Activated B cell treated with CpG ODN at 0.5 μM for 24 hours (primary cell): ENCODE measurements around the gene ATRN. TPM values are rescaled to one million over a fixed set of nuclear protein-coding genes. Genes with fewer than 3 reads are reported as not detected.
"Not testable (repeated sequence)": the region's sequence is repeated elsewhere in the genome, so short reads cannot be mapped to it uniquely, and the experiment has no call there.

ENCODE experiments used
- ATAC-seq: fragments of 200-7000 bp; cut with Tn5 transposase; one replicate; pipeline ENCODE4 v1.10.0; 2021; ENCODE audit warnings: low read depth, mild to moderate bottlenecking, moderate library complexity
- CTCF ChIA-PET: fragments of 350-600 bp; sonication (Branson Sonifier 250); formaldehyde crosslinking; loops from one replicate; lab custom pipeline; 2021; ENCODE audit warnings: antibody characterized with exemption; lab: Charles Lee
- POLR2A ChIA-PET: fragments of 350-600 bp; sonication (Branson Sonifier 250); formaldehyde crosslinking; loops from one replicate; lab custom pipeline; 2021; ENCODE audit warnings: antibody characterized with exemption; lab: Charles Lee
- DNase-seq: peaks from one replicate; pipeline ENCODE4 v3.0.0; 2022
- H3K27ac Mint-ChIP-seq: one replicate; pipeline ENCODE4 v1.8.0; 2020; ENCODE audit warnings: mixed read lengths
- H3K27me3 Mint-ChIP-seq: one replicate; pipeline ENCODE4 v1.8.0; 2021; ENCODE audit warnings: mixed read lengths
- H3K36me3 Mint-ChIP-seq: one replicate; pipeline ENCODE4 v1.8.0; 2021; ENCODE audit warnings: low read depth, mixed read lengths
- H3K4me1 Mint-ChIP-seq: one replicate; pipeline ENCODE4 v1.8.0; 2021; ENCODE audit warnings: mixed read lengths
- H3K4me3 Mint-ChIP-seq: one replicate; pipeline ENCODE4 v1.8.0; 2020; ENCODE audit warnings: mild to moderate bottlenecking, mixed read lengths
- H3K9me3 Mint-ChIP-seq: one replicate; pipeline ENCODE4 v1.8.0; 2020; ENCODE audit warnings: mixed read lengths
- CTCF ChIP-seq: fragments of 200-600 bp; IDR thresholded peaks from one replicate; pipeline ENCODE4 v1.8.0; 2022; ENCODE audit warnings: antibody characterized with exemption, mild to moderate bottlenecking
- intact Hi-C: fragments of 100-400 bp; cut with micrococcal nuclease; formaldehyde crosslinking; loops from one replicate; pipeline ENCODE4 v1.15.1; 2024
- total RNA-seq: library from RNA; stranded (reverse); gene quantifications from 2 replicates; pipeline ENCODE4 v1.2.3, GENCODE V29; 2022

The ATRN gene
- total RNA-seq, 1 donor from 2014 or later: 13.0 TPM

DNA sequence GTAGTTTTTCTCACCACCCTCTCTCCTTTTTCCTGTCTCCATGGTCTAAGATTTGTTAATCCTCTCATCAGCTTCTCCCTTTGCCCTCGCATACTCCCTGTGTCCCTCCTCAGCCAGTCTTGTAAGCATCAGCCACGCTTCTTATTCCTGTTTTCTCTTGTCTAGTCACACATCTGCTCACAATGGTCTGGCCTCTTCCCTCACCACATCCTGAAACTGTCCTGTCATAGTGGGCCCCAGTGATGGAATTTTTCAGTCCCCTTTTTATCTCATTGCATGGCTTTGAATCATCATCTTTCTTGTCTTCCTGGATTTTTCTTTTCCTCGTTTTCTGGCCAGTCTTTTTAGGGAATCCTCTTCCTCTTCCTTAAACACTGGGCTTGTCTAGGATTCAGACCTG, 135.2 kb downstream of the ATRN start:
- TF ChIP-seq CTCF: no peak
- intact Hi-C loops: no loop called here
- ChIA-PET CTCF (no interaction called here), POLR2A (no interaction called here)
- no peak overlapping the region for H3K4me3 Mint-ChIP-seq
- no peak for ATAC-seq
- no peaks in the 10 kb centered on the region for H3K4me1 Mint-ChIP-seq
- no peak overlapping the region for H3K27ac Mint-ChIP-seq
- no peaks in the 10 kb centered on the region for H3K9me3 Mint-ChIP-seq
- peaks cover 65% of the 10 kb centered on the region for H3K36me3 Mint-ChIP-seq
- no peak for DNase-seq
- no peaks in the 10 kb centered on the region for H3K27me3 Mint-ChIP-seq

GRCh38 chr20:3611901-3612300, 141.1 kb downstream of the ATRN start:
- DNase-seq (no peak), ATAC-seq (no peak)
- no peak overlapping the region for H3K27ac Mint-ChIP-seq
- ChIA-PET CTCF (no interaction called here), POLR2A (no interaction called here)
- no peaks in the 10 kb centered on the region for H3K27me3 Mint-ChIP-seq
- TF ChIP-seq CTCF: no peak
- no peaks in the 10 kb centered on the region for H3K9me3 Mint-ChIP-seq
- H3K4me1 Mint-ChIP-seq: peaks cover 3% of the 10 kb centered on the region
- intact Hi-C loops: no loop called here
- no peak overlapping the region for H3K4me3 Mint-ChIP-seq
- peaks cover 47% of the 10 kb centered on the region for H3K36me3 Mint-ChIP-seq

DNA sequence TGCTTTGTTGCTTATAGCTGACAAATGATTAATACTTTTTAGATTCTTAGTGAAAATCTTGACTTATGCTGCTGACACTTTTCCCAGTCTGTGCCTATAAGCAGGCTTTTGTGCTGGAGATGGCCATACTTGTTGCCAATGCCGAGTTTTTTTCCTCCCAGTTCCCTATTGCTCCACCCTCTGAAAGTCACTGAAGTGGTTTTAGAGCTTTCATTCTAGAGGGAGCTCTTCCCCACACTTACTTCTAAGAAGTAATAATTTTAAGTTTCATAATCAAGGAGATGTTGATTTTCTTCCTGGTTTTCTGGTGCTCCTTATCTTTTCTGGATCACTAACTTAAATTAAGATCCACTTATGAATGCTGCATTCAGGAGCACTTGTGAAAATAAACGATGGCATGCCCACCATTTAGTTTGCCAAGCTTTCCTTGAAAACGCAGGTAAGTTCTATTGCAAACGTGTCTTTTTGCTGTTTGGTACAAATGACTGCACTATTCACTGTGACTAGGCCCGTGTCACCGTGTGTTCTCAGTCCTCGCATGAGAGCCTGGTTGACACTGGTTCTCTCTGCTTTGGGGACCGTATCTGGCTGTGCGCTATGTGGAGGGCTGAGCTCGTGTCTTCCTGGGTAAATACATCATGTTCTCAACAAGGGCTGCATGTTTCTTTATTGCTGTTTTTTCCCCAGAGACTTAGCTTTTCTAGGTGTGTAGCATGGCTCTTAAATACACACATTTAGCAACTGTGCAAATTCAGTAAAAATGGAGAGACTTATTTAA, 142.2 kb downstream of the ATRN start:
- intact Hi-C loops: no loop called here
- peaks cover 43% of the 10 kb centered on the region for H3K36me3 Mint-ChIP-seq
- TF ChIP-seq CTCF: no peak

DNA sequence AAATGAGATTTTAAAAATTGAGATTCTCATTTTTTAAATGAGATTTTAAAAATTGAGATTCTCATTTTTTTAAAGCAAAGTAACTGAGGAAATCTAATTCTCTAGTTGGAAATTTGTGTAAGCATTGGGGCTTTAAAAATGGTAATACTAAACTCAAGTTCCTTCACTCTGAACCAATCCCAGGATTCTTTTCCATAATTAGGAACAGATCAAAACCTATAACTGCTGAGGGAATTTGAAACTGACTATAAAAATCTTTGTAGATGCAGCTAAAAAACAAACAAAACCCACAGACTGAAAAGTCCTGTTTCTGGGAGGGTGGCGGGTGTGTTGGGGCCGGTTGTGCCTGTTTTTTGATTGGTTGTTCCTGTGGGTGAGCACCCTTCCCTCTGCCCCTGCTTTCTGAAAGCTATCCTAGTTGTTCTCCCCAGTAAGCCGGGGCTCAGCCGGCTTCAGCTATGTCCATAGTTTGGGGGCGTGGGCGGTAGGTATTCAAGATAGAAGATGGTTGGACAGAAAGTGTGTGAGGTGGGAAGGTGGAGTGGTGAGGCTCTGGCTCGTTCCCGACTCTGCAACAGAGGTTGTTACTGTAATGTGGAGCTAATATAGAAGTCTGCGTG, 143.1 kb downstream of the ATRN start:
- POLR2A ChIA-PET: no interaction called here
- no peaks in the 10 kb centered on the region for H3K27me3 Mint-ChIP-seq
- H3K9me3 Mint-ChIP-seq: no peaks in the 10 kb centered on the region
- H3K4me3 Mint-ChIP-seq: no peak overlapping the region
- H3K4me1 Mint-ChIP-seq: peaks cover 3% of the 10 kb centered on the region
- no peak overlapping the region for H3K27ac Mint-ChIP-seq
- DNase-seq (no peak), ATAC-seq (no peak)
- H3K36me3 Mint-ChIP-seq: peaks cover 36% of the 10 kb centered on the region
- intact Hi-C loops: no loop called here
- no peak for TF ChIP-seq CTCF
- CTCF ChIA-PET: no interaction called here

More for the DNA sequence above, 142.2 kb downstream of the ATRN start:
- DNase-seq (no peak), ATAC-seq (no peak)
- peaks cover 3% of the 10 kb centered on the region for H3K4me1 Mint-ChIP-seq
- CTCF ChIA-PET: no interaction called here
- POLR2A ChIA-PET: no interaction called here
- no peaks in the 10 kb centered on the region for H3K9me3 Mint-ChIP-seq
- no peaks in the 10 kb centered on the region for H3K27me3 Mint-ChIP-seq
- no peak overlapping the region for H3K27ac Mint-ChIP-seq
- no peak overlapping the region for H3K4me3 Mint-ChIP-seq

GRCh38 chr20:3614466-3614865, 143.6 kb downstream of the ATRN start:
- peaks cover 31% of the 10 kb centered on the region for H3K36me3 Mint-ChIP-seq
- intact Hi-C loops: no loop called here
- no peak for TF ChIP-seq CTCF
- no peaks in the 10 kb centered on the region for H3K27me3 Mint-ChIP-seq
- H3K4me1 Mint-ChIP-seq: peaks cover 3% of the 10 kb centered on the region
- no peak overlapping the region for H3K4me3 Mint-ChIP-seq
- ATAC-seq (no peak), DNase-seq (no peak)
- no peak overlapping the region for H3K27ac Mint-ChIP-seq
- no peaks in the 10 kb centered on the region for H3K9me3 Mint-ChIP-seq
- POLR2A ChIA-PET: no interaction called here
- CTCF ChIA-PET: no interaction called here

GRCh38 chr20:3615171-3615840, 144.5 kb downstream of the ATRN start:
- DNase-seq, H3K27ac Mint-ChIP-seq, ATAC-seq, H3K9me3 Mint-ChIP-seq, H3K27me3 Mint-ChIP-seq, H3K4me3 Mint-ChIP-seq, POLR2A ChIA-PET, CTCF ChIA-PET, H3K4me1 Mint-ChIP-seq, intact Hi-C loops: not testable (repeated sequence)
- peaks cover 28% of the 10 kb centered on the region for H3K36me3 Mint-ChIP-seq
